Activated naive CD4-positive, alpha-beta T cell treated with anti-CD3 and anti-CD28 coated beads for 36 hours (primary cell): ENCODE data around the gene IL36A. TPM values are rescaled to one million over a fixed set of nuclear protein-coding genes. Genes with fewer than 3 reads are reported as not detected.

Experiments used
- CTCF ChIA-PET: fragments of 350-600 bp; sonication (Branson Sonifier 250); formaldehyde crosslinking; loops from one replicate; lab custom pipeline; 2021; ENCODE audit warnings: antibody characterized with exemption; lab: Charles Lee
- DNase-seq: peaks from one replicate; pipeline ENCODE4 v3.0.0-alpha.2; 2020
- H3K27ac Mint-ChIP-seq: one replicate; pipeline ENCODE4 v1.8.0; 2021; ENCODE audit warnings: mild to moderate bottlenecking, mixed read lengths
- H3K27me3 Mint-ChIP-seq: one replicate; pipeline ENCODE4 v1.8.0; 2021; ENCODE audit warnings: low read depth, mixed read lengths
- H3K36me3 Mint-ChIP-seq: one replicate; pipeline ENCODE4 v1.8.0; 2021; ENCODE audit warnings: low read depth, mixed read lengths
- H3K4me1 Mint-ChIP-seq: one replicate; pipeline ENCODE4 v1.8.0; 2021; ENCODE audit warnings: low read depth, mixed read lengths
- H3K4me3 Mint-ChIP-seq: one replicate; pipeline ENCODE4 v1.8.0; 2021; ENCODE audit warnings: mild to moderate bottlenecking, moderate library complexity, mixed read lengths
- H3K9me3 Mint-ChIP-seq: one replicate; pipeline ENCODE4 v1.8.0; 2021; ENCODE audit warnings: mixed read lengths
- intact Hi-C: fragments of 100-400 bp; cut with micrococcal nuclease; formaldehyde crosslinking; loops from one replicate; pipeline ENCODE4 v1.15.1; 2023
- total RNA-seq, 2 experiments: library from RNA; stranded (reverse); gene quantifications; one replicate each; pipeline ENCODE4 v1.2.3, GENCODE V29; 2021

Gene IL36A
- total RNA-seq, 2 experiments from 2014 or later: not detected

- no peak overlapping the region for H3K27ac Mint-ChIP-seq
- H3K27me3 Mint-ChIP-seq: no peaks in the 10 kb centered on the region
- H3K4me3 Mint-ChIP-seq: no peak overlapping the region
- CTCF ChIA-PET: interaction anchor here (1.9 kb wide), 1 partner anchor 260 kb away, joined by 4 read pairs; no protein-coding TSS in a partner anchor
- intact Hi-C loops: no loop called here
- H3K4me1 Mint-ChIP-seq: peaks cover 6% of the 10 kb centered on the region
- no peak for DNase-seq
- no peaks in the 10 kb centered on the region for H3K9me3 Mint-ChIP-seq
- H3K36me3 Mint-ChIP-seq: no peaks in the 10 kb centered on the region
These were observed 4.8 kb downstream of the IL36A start for GRCh38 chr2:113010088-113010487.

DNA sequence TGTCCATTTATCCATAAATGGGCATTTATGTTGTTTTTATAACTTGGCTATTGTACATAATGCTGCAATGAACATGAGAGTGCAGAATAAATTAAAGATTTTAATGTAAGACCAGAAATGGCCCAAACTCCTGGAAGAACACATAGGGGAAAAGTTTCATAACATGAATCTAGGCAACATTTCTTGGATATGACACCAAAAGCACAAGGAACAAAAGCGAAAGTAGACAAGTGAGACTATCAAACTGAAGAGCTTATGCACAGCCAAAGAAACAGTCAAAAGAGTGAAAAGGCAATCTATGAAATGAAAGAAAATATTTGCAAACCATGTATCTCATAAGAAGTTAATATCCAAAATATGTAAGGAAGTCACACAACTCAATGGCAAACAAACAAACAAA is 5.8 kb downstream of the IL36A start:
- intact Hi-C loops: no loop called here
- no peak for DNase-seq

DNA sequence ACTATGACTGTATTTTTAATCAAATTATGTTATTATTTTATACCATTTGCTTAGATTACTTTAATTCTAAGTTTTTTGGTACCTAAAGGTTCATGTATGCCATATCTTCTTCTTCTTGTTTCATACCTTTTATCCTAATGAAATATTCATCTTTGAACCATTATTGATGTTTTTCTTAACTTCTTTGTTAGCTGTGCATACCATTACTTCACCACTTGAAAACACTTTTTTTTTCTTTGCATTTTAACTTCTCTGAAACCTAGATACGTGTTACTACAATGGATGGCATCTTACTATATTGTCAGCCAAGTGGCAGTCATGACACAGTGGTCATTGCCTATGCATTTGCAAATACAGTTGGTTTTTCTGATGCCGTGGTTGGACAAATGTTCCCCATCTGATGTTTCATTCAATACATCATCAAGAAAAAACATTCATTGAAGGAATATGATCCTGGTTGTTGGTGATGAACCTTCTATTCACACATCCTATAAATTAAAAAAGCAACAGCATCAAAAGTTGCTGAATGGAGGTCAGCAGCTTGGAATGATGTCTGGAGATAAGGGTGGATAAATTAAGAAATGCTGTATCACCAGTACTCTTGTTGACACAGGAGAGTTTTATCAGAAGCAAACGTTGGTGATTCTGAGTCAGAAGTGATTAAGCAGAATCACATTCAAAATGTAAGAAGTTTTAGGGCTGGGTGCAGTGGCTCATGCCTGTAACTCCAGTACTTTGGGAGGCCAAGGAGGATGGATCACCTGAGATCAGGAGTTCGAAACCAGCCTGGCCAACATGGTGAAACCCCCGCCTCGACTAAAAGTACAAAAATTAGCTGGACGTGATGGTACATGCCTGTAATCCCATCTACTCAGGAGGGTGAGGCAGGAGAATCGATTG is 7.4 kb downstream of the IL36A start:
- Mint-ChIP-seq H3K36me3 (no peaks in the 10 kb centered on the region), H3K27ac (no peak overlapping the region), H3K9me3 (no peaks in the 10 kb centered on the region), H3K4me3 (no peak overlapping the region), H3K4me1 (peaks cover 20% of the 10 kb centered on the region), H3K27me3 (no peaks in the 10 kb centered on the region)
- CTCF ChIA-PET: no interaction called here
- DNase-seq: no peak
- intact Hi-C loops: no loop called here

More for the DNA sequence above, 5.8 kb downstream of the IL36A start:
- Mint-ChIP-seq H3K4me3 (no peak overlapping the region), H3K36me3 (no peaks in the 10 kb centered on the region), H3K27ac (no peak overlapping the region), H3K4me1 (peaks cover 14% of the 10 kb centered on the region), H3K9me3 (no peaks in the 10 kb centered on the region), H3K27me3 (no peaks in the 10 kb centered on the region)
- CTCF ChIA-PET: interaction anchor here (1.9 kb wide), 1 partner anchor 261 kb away, joined by 4 read pairs; no protein-coding TSS in a partner anchor

DNA sequence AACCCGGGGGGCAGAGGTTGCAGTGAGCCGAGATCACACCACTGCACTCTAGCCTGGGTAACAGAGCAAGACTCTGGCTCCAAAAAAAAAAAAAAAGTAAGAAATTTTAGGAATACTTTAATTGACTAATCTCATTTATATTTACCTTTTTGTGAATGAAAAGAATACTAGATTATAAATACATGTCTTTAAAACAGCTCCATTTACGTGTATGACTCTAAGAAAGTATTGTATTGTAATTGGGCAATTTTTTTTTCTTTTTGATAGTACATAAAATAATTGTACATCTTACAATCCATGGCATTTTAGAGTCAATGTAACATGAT is 8.0 kb downstream of the IL36A start:
- H3K4me1 Mint-ChIP-seq: peaks cover 17% of the 10 kb centered on the region
- DNase-seq: no peak
- H3K27me3 Mint-ChIP-seq: no peaks in the 10 kb centered on the region
- H3K4me3 Mint-ChIP-seq: no peak overlapping the region
- intact Hi-C loops: no loop called here
- H3K27ac Mint-ChIP-seq: no peak overlapping the region
- no peaks in the 10 kb centered on the region for H3K9me3 Mint-ChIP-seq
- H3K36me3 Mint-ChIP-seq: no peaks in the 10 kb centered on the region
- CTCF ChIA-PET: no interaction called here

- CTCF ChIA-PET: no interaction called here
- DNase-seq: no peak
- H3K4me3 Mint-ChIP-seq: no peak overlapping the region
- H3K27ac Mint-ChIP-seq: no peak overlapping the region
- peaks cover 17% of the 10 kb centered on the region for H3K4me1 Mint-ChIP-seq
- intact Hi-C loops: no loop called here
- H3K36me3 Mint-ChIP-seq: no peaks in the 10 kb centered on the region
- no peaks in the 10 kb centered on the region for H3K27me3 Mint-ChIP-seq
- peaks cover 6% of the 10 kb centered on the region for H3K9me3 Mint-ChIP-seq
These were observed 8.8 kb downstream of the IL36A start for GRCh38 chr2:113014067-113014466.

- intact Hi-C loops: no loop called here
- CTCF ChIA-PET: no interaction called here
- Mint-ChIP-seq H3K4me3 (no peak overlapping the region), H3K27me3 (no peaks in the 10 kb centered on the region), H3K4me1 (peaks cover 16% of the 10 kb centered on the region), H3K27ac (no peak overlapping the region), H3K36me3 (no peaks in the 10 kb centered on the region), H3K9me3 (peaks cover 6% of the 10 kb centered on the region)
- no peak for DNase-seq
These were observed 9.8 kb downstream of the IL36A start for GRCh38 chr2:113015042-113015441.

- peaks cover 6% of the 10 kb centered on the region for H3K9me3 Mint-ChIP-seq
- no peak overlapping the region for H3K4me3 Mint-ChIP-seq
- H3K27ac Mint-ChIP-seq: no peak overlapping the region
- H3K4me1 Mint-ChIP-seq: peaks cover 14% of the 10 kb centered on the region
- intact Hi-C loops: no loop called here
- H3K36me3 Mint-ChIP-seq: no peaks in the 10 kb centered on the region
- no peak for DNase-seq
- CTCF ChIA-PET: no interaction called here
- H3K27me3 Mint-ChIP-seq: no peaks in the 10 kb centered on the region
These were observed 10.4 kb downstream of the IL36A start for GRCh38 chr2:113015655-113016054.

GRCh38 chr2:113018509-113018908 is 13.2 kb downstream of the IL36A start:
- CTCF ChIA-PET: interaction anchor here (0.7 kb wide), 1 partner anchor 77 kb away, joined by 3 read pairs; no protein-coding TSS in a partner anchor
- no peaks in the 10 kb centered on the region for H3K27me3 Mint-ChIP-seq
- DNase-seq: no peak
- peaks cover 14% of the 10 kb centered on the region for H3K4me1 Mint-ChIP-seq
- H3K36me3 Mint-ChIP-seq: no peaks in the 10 kb centered on the region
- intact Hi-C loops: no loop called here
- no peak overlapping the region for H3K4me3 Mint-ChIP-seq
- H3K9me3 Mint-ChIP-seq: peaks cover 6% of the 10 kb centered on the region
- H3K27ac Mint-ChIP-seq: no peak overlapping the region

- H3K27me3 Mint-ChIP-seq: no peaks in the 10 kb centered on the region
- H3K4me1 Mint-ChIP-seq: peaks cover 4% of the 10 kb centered on the region
- intact Hi-C loops: no loop called here
These were observed 16.1 kb downstream of the IL36A start for GRCh38 chr2:113021312-113021711.

GRCh38 chr2:113024764-113025163 is 19.5 kb downstream of the IL36A start:
- Mint-ChIP-seq H3K4me3 (no peak overlapping the region), H3K9me3 (no peaks in the 10 kb centered on the region), H3K27ac (no peak overlapping the region), H3K36me3 (no peaks in the 10 kb centered on the region), H3K27me3 (no peaks in the 10 kb centered on the region), H3K4me1 (no peaks in the 10 kb centered on the region)
- intact Hi-C loops: no loop called here
- CTCF ChIA-PET: no interaction called here
- DNase-seq: no peak

More at GRCh38 chr2:113021312-113021711, 16.1 kb downstream of the IL36A start:
- peaks cover 6% of the 10 kb centered on the region for H3K9me3 Mint-ChIP-seq
- CTCF ChIA-PET: no interaction called here
- no peak for DNase-seq
- H3K27ac Mint-ChIP-seq: no peak overlapping the region
- H3K36me3 Mint-ChIP-seq: no peaks in the 10 kb centered on the region
- H3K4me3 Mint-ChIP-seq: no peak overlapping the region

GRCh38 chr2:113025737-113026136 is 20.5 kb downstream of the IL36A start:
- H3K9me3 Mint-ChIP-seq: no peaks in the 10 kb centered on the region
- no peak overlapping the region for H3K4me3 Mint-ChIP-seq
- no peak for DNase-seq
- no peaks in the 10 kb centered on the region for H3K4me1 Mint-ChIP-seq
- CTCF ChIA-PET: no interaction called here
- intact Hi-C loops: no loop called here
- H3K27me3 Mint-ChIP-seq: no peaks in the 10 kb centered on the region
- no peaks in the 10 kb centered on the region for H3K36me3 Mint-ChIP-seq
- no peak overlapping the region for H3K27ac Mint-ChIP-seq

DNA sequence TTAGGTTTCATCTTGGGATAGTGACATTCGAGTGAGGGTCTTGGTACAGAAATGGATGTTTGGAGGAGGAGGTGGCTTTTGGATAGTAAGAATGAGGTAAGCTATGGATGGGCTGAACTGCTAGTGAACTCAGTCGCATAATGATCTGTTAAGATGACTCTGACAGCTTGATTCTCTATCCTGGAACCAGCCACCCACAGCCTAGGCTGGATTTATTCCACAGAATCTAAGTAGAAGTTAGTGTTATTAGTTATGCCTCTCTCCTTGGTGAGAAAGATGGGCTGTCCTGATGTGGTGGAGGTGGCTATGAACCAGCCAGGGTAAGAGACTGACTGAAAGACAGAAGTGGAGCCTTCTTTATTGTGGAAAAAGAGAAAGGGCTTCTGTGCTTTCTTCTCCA is 22.4 kb downstream of the IL36A start:
- H3K27me3 Mint-ChIP-seq: no peaks in the 10 kb centered on the region
- CTCF ChIA-PET: no interaction called here
- H3K4me1 Mint-ChIP-seq: no peaks in the 10 kb centered on the region
- H3K27ac Mint-ChIP-seq: no peak overlapping the region
- intact Hi-C loops: no loop called here
- no peaks in the 10 kb centered on the region for H3K36me3 Mint-ChIP-seq
- H3K4me3 Mint-ChIP-seq: no peak overlapping the region
- no peaks in the 10 kb centered on the region for H3K9me3 Mint-ChIP-seq
- no peak for DNase-seq

DNA sequence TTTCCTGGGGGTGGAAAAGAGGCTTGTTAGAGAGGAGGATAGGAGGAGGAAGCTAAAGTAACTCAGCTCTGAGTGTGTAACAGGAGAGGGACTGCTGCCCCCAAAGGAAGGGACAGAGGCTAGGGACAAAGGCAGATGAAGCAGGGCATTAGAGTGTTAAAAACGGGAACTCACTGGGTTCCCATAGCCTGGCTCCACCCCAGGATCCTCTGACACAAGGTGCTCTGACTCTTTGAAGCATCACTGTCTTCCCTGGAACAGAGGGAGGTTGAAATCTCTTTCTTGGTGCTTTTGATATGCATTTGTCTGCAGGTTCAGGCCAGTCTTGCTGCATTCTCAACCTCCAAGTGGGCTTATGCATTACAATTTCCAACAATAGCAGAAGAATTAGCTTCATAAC is 22.9 kb downstream of the IL36A start:
- H3K4me3 Mint-ChIP-seq: no peak overlapping the region
- intact Hi-C loops: no loop called here
- CTCF ChIA-PET: no interaction called here
- no peaks in the 10 kb centered on the region for H3K36me3 Mint-ChIP-seq
- no peaks in the 10 kb centered on the region for H3K9me3 Mint-ChIP-seq
- DNase-seq: no peak
- H3K27ac Mint-ChIP-seq: no peak overlapping the region
- no peaks in the 10 kb centered on the region for H3K4me1 Mint-ChIP-seq
- no peaks in the 10 kb centered on the region for H3K27me3 Mint-ChIP-seq
